ENCODE data around the gene TSPOAP1. TPM values are rescaled to one million over a fixed set of nuclear protein-coding genes. Genes with fewer than 3 reads are reported as not detected.

Gene TSPOAP1
- total RNA-seq, 1 experiment from 2014 or later = 4.3 TPM

- Histone ChIP-seq H3K9ac (ENCODE audit: low read length) (no peak overlapping the region), H3F3A (ENCODE audit: low read length, unreplicated experiment) (no peaks in the 10 kb centered on the region), H3K9me2 (replicated peaks; ENCODE audit: low read length) (no peaks in the 10 kb centered on the region), H3K27me3 (ENCODE audit: low read length) (no peaks in the 10 kb centered on the region), H3K4me3 (ENCODE audit: low read length) (no peak overlapping the region), H3K27ac (ENCODE audit: low read length) (no peak overlapping the region), H3K4me1 (ENCODE audit: insufficient read depth, low read length) (no peaks in the 10 kb centered on the region), H3K79me2 (ENCODE audit: low read length) (no peaks in the 10 kb centered on the region), H3K4me2 (ENCODE audit: low read length) (no peak overlapping the region), H2AFZ (ENCODE audit: low read length) (no peak overlapping the region), H3K9me3 (ENCODE audit: low read length) (no peaks in the 10 kb centered on the region), H4K20me1 (ENCODE audit: low read length) (no peaks in the 10 kb centered on the region), H3K36me3 (ENCODE audit: low read depth, low read length) (no peaks in the 10 kb centered on the region)
- POLR2A ChIA-PET (ENCODE audit: unreplicated experiment) = interaction anchor here (0.5 to 0.6 kb wide), 2 partner anchors 92 to 688 kb away, joined by 5 to 10 read pairs; no protein-coding TSS in a partner anchor
- intact Hi-C loops (cut with micrococcal nuclease) = no loop called here
- no TSS peak for BruUV-seq (replicated peaks)
- DNase-seq (no peak), ATAC-seq (no peak)
- TF ChIP-seq EZH2 (IDR thresholded peaks at IDR 0.05; ENCODE audit: low read length, unreplicated experiment) = no peak
- TF ChIP-seq, protein P1, sequence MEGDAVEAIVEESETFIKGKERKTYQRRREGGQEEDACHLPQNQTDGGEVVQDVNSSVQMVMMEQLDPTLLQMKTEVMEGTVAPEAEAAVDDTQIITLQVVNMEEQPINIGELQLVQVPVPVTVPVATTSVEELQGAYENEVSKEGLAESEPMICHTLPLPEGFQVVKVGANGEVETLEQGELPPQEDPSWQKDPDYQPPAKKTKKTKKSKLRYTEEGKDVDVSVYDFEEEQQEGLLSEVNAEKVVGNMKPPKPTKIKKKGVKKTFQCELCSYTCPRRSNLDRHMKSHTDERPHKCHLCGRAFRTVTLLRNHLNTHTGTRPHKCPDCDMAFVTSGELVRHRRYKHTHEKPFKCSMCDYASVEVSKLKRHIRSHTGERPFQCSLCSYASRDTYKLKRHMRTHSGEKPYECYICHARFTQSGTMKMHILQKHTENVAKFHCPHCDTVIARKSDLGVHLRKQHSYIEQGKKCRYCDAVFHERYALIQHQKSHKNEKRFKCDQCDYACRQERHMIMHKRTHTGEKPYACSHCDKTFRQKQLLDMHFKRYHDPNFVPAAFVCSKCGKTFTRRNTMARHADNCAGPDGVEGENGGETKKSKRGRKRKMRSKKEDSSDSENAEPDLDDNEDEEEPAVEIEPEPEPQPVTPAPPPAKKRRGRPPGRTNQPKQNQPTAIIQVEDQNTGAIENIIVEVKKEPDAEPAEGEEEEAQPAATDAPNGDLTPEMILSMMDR (conservative IDR thresholded peaks at IDR 0.05; ENCODE audit: low read depth, low read length) = no peak
- no peak for TF ChIP-seq EZH2phosphoT487 (IDR thresholded peaks at IDR 0.05; ENCODE audit: borderline replicate concordance, low read length)
- CTCF ChIA-PET = no interaction called here
These were observed 21.0 kb downstream of the TSPOAP1 start for GRCh38 chr17:58307468-58308172.

DNA sequence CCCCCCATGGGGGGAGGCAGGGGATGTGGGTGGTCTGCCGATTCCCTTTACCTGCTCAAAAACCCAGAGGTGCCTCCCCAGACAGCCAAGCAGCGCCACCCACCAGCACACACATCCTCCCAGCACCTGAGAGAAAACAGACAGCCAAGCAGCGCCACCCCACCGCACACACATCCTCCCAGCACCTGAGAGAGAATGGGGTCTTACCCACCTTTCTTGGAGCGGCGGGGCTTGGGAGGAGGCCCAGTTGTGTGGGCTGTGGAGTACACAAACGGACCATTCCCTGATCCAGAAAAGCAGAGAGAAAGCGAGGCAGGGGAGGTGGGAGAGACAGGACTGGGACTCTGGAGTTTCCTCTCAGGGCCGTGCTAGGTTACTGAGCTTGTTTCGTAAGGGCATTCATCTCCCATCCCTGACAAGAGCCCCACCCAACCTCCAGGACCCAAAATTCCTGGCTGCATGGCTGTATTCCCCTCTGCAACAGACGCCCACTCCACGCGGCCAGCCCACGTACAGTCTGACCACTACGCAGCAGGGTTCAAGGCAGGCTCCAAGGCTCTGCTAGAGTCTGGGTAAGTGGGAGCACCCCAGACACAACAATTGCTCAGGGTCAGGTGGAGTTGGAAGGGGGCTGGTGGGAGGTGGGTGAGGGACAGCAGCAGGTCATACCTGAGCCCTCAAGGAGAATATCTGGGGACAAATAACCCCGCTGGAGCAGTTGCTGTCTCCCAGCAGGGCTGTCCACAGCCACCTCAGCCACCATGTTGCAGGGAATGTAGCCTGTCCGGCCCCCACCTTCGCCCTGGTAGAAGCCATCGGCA is 22.3 kb downstream of the TSPOAP1 start:
- no TSS peak for BruUV-seq (replicated peaks)
- TF ChIP-seq EZH2 (IDR thresholded peaks at IDR 0.05; ENCODE audit: low read length, unreplicated experiment) (no peak), EZH2phosphoT487 (IDR thresholded peaks at IDR 0.05; ENCODE audit: borderline replicate concordance, low read length) (no peak)
- TF ChIP-seq, protein P1 (conservative IDR thresholded peaks at IDR 0.05; ENCODE audit: low read depth, low read length) = no peak
- H3F3A ChIP-seq (ENCODE audit: low read length, unreplicated experiment) = no peaks in the 10 kb centered on the region
- CTCF ChIA-PET = no interaction called here
- H3K9ac ChIP-seq (ENCODE audit: low read length) = no peak overlapping the region
- no peak overlapping the region for H2AFZ ChIP-seq (ENCODE audit: low read length)
- no peak overlapping the region for H3K4me2 ChIP-seq (ENCODE audit: low read length)
- no peaks in the 10 kb centered on the region for H3K9me3 ChIP-seq (ENCODE audit: low read length)
- H3K36me3 ChIP-seq (ENCODE audit: low read depth, low read length) = no peaks in the 10 kb centered on the region
- no peaks in the 10 kb centered on the region for H3K4me1 ChIP-seq (ENCODE audit: insufficient read depth, low read length)
- H3K9me2 ChIP-seq (replicated peaks; ENCODE audit: low read length) = no peaks in the 10 kb centered on the region
- no peaks in the 10 kb centered on the region for H3K27me3 ChIP-seq (ENCODE audit: low read length)
- intact Hi-C loops (cut with micrococcal nuclease) = no loop called here
- H3K79me2 ChIP-seq (ENCODE audit: low read length) = no peaks in the 10 kb centered on the region
- H3K4me3 ChIP-seq (ENCODE audit: low read length) = no peak overlapping the region
- ATAC-seq = no peak
- POLR2A ChIA-PET (ENCODE audit: unreplicated experiment) = no interaction called here
- no peak overlapping the region for H3K27ac ChIP-seq (ENCODE audit: low read length)
- no peaks in the 10 kb centered on the region for H4K20me1 ChIP-seq (ENCODE audit: low read length)
- no peak for DNase-seq

DNA sequence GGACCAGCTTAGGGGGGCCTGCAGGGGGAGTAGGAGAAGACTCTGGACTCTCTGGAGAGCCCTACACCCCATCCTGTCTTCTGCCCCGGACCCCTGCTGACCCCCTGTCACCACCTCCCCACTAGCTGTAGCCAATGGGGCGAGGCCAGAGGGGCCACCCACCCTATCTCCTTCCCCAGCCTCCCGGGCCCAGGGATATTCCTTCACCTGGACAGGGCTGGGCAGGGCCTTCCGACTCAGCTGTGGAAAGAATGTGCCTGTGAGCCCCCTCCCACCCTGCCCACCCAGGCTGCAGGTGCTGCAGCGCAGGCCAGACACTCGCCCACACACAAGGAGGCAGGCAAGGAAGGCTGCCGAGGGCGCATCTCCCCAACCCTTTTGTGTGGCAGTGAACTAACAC is 23.0 kb downstream of the TSPOAP1 start:
- intact Hi-C loops (cut with micrococcal nuclease) = no loop called here
- BruUV-seq (replicated peaks) = no TSS peak
- Histone ChIP-seq H3K36me3 (ENCODE audit: low read depth, low read length) (no peaks in the 10 kb centered on the region), H3K27ac (ENCODE audit: low read length) (no peak overlapping the region), H3K9me2 (replicated peaks; ENCODE audit: low read length) (no peaks in the 10 kb centered on the region), H3K9me3 (ENCODE audit: low read length) (no peaks in the 10 kb centered on the region), H3K4me2 (ENCODE audit: low read length) (no peak overlapping the region), H3F3A (ENCODE audit: low read length, unreplicated experiment) (no peaks in the 10 kb centered on the region), H3K9ac (ENCODE audit: low read length) (no peak overlapping the region), H3K27me3 (ENCODE audit: low read length) (peaks cover 5% of the 10 kb centered on the region), H2AFZ (ENCODE audit: low read length) (no peak overlapping the region), H3K4me3 (ENCODE audit: low read length) (no peak overlapping the region), H3K4me1 (ENCODE audit: insufficient read depth, low read length) (no peaks in the 10 kb centered on the region), H4K20me1 (ENCODE audit: low read length) (no peaks in the 10 kb centered on the region), H3K79me2 (ENCODE audit: low read length) (no peaks in the 10 kb centered on the region)
- CTCF ChIA-PET = no interaction called here
- ATAC-seq (no peak), DNase-seq (no peak)
- POLR2A ChIA-PET (ENCODE audit: unreplicated experiment) = no interaction called here
- no peak for TF ChIP-seq EZH2 (IDR thresholded peaks at IDR 0.05; ENCODE audit: low read length, unreplicated experiment)
- TF ChIP-seq, protein P1 (conservative IDR thresholded peaks at IDR 0.05; ENCODE audit: low read depth, low read length) = no peak
- TF ChIP-seq EZH2phosphoT487 (IDR thresholded peaks at IDR 0.05; ENCODE audit: borderline replicate concordance, low read length) = no peak

All from PC-3 (cell line).